Small intestine (tissue), 7 donors: ENCODE data around the gene TMEM171. TPM values are rescaled to one million over a fixed set of nuclear protein-coding genes. Genes with fewer than 3 reads are reported as not detected.

Source experiments
- DNase-seq, 2 donors: peaks; one replicate each; pipeline versions ENCODE4 v3.0.0 to v3.0.0-alpha.2; 2013
- FAIRE-seq: peaks from 2 replicates; lab custom pipeline; 2012; peaks lifted over from hg19 to GRCh38; lab: Jason Lieb, UNC
- H3K27ac ChIP-seq, 3 donors: one replicate each; pipeline ENCODE4 v1.5.1; 2013; ENCODE audit warnings: low read length in 2 of 3, mild to moderate bottlenecking in 2 of 3, control low read depth in 1 of 3, inconsistent platforms in 1 of 3, low read depth in 1 of 3, moderate library complexity in 1 of 3
- H3K27me3 ChIP-seq, 3 donors: one replicate each; pipeline ENCODE4 v1.6.1; 2013; ENCODE audit warnings: low read length in 3 of 3, inconsistent platforms in 1 of 3; ENCODE audit not compliant: control insufficient read depth in 3 of 3, insufficient read depth in 3 of 3
- H3K36me3 ChIP-seq, 3 donors: one replicate each; pipeline ENCODE4 v1.6.1; 2013; ENCODE audit warnings: low read length in 3 of 3, inconsistent platforms in 1 of 3, low read depth in 1 of 3, mild to moderate bottlenecking in 1 of 3, moderate library complexity in 1 of 3; ENCODE audit not compliant: control insufficient read depth in 3 of 3, insufficient read depth in 2 of 3
- H3K4me1 ChIP-seq, 3 donors: one replicate each; pipeline ENCODE4 v1.6.1; 2013; ENCODE audit warnings: low read length in 2 of 3, inconsistent platforms in 1 of 3, low read depth in 1 of 3, mild to moderate bottlenecking in 1 of 3, moderate library complexity in 1 of 3; ENCODE audit not compliant: control insufficient read depth in 3 of 3, insufficient read depth in 2 of 3
- H3K4me3 ChIP-seq, 3 donors: one replicate each; pipeline ENCODE4 v1.5.1; 2013; ENCODE audit warnings: low read length in 3 of 3, control low read depth in 1 of 3, inconsistent platforms in 1 of 3, low read depth in 1 of 3, mild to moderate bottlenecking in 1 of 3, moderate library complexity in 1 of 3
- H3K9me3 ChIP-seq, 2 donors: one replicate each; pipeline ENCODE4 v1.6.1; 2013; ENCODE audit warnings: low read depth in 1 of 2, low read length in 1 of 2; ENCODE audit not compliant: control insufficient read depth in 2 of 2, insufficient read depth in 1 of 2
- WGBS, 3 donors: extraction: QIAGEN DNeasy Blood & Tissue Kit; methylation state at CpG; one replicate each; pipeline ENCODE4 v1.1.7; 2013; 5-methylcytosine and 5-hydroxymethylcytosine counted together
- polyA plus RNA-seq, 4 donors: library from polyadenylated mRNA; stranded (reverse) in 3 of 4; unstranded in 1 of 4; fragments of 200-250 nt in 3 of 4; fragments of 120-200 nt in 1 of 4; gene quantifications; one replicate each; pipeline versions ENCODE4 v1.2.1 to v1.2.3, GENCODE V29; 2013
- donor health status: healthy with polysubstance abuse.
- donor health status: control.
- donor health status: control.
- donor health status: Bipolar disorder and iron deficiency.
- donor health status: healthy.

The TMEM171 gene
- polyA plus RNA-seq, 4 donors, result 5.1 to 38.1 (median 15.2) TPM

DNA sequence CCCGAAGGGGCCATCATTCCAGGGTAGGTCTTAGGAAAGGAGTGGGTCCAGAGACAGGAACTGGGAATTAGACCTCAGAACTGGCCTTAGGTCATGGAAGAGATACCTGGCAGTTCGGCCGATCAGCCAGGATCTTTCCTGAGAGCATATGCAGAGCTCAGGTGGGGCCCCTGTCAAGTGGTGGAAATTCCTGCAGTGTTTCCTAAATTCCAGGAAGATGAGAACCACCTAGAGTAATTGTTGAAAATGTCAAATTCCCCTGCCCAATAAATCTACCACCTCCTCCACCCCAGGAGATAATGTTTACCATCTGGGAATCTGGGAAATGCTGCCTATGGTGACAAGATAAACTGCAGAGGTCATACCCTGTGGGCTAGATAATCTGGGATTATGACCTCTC, 14.6 kb downstream of the TMEM171 start:
- Histone ChIP-seq H3K27me3 (no peaks in the 10 kb centered on the region), H3K36me3 (no peaks in the 10 kb centered on the region), H3K4me1 (peaks cover 5 to 51% (median 5%) of the 10 kb centered on the region in 3 donors), H3K9me3 (no peaks in the 10 kb centered on the region), H3K4me3 (no peak overlapping the region), H3K27ac (no peak overlapping the region)
- WGBS, 3 donors, result 90 to 96% (median 94%) methylated on average over 3 of the region's 3 CpGs
- DNase-seq (no peak), FAIRE-seq (no peak)

- Histone ChIP-seq H3K4me3 (no peak overlapping the region), H3K9me3 (no peaks in the 10 kb centered on the region), H3K4me1 (peaks cover 3 to 46% (median 5%) of the 10 kb centered on the region in 3 donors), H3K27me3 (no peaks in the 10 kb centered on the region), H3K27ac (no peak overlapping the region), H3K36me3 (no peaks in the 10 kb centered on the region)
- DNase-seq (peak in 1 of 2 donors; percentile 50), FAIRE-seq (no peak)
- 45 to 52% (median 49%) methylated on average over 6 of the region's 6 CpGs for WGBS, 3 donors
Measured at GRCh38 chr5:73135429-73136054, 15.2 kb downstream of the TMEM171 start.

- DNase-seq (no peak), FAIRE-seq (no peak)
- Histone ChIP-seq H3K36me3 (no peaks in the 10 kb centered on the region), H3K27me3 (no peaks in the 10 kb centered on the region), H3K4me3 (no peak overlapping the region), H3K9me3 (no peaks in the 10 kb centered on the region), H3K27ac (no peak overlapping the region), H3K4me1 (peaks cover 2 to 41% (median 5%) of the 10 kb centered on the region in 3 donors)
- 62 to 71% (median 63%) methylated on average over 15 of the region's 15 CpGs for WGBS, 3 donors
Measured at GRCh38 chr5:73136055-73136562, 15.7 kb downstream of the TMEM171 start.

DNA sequence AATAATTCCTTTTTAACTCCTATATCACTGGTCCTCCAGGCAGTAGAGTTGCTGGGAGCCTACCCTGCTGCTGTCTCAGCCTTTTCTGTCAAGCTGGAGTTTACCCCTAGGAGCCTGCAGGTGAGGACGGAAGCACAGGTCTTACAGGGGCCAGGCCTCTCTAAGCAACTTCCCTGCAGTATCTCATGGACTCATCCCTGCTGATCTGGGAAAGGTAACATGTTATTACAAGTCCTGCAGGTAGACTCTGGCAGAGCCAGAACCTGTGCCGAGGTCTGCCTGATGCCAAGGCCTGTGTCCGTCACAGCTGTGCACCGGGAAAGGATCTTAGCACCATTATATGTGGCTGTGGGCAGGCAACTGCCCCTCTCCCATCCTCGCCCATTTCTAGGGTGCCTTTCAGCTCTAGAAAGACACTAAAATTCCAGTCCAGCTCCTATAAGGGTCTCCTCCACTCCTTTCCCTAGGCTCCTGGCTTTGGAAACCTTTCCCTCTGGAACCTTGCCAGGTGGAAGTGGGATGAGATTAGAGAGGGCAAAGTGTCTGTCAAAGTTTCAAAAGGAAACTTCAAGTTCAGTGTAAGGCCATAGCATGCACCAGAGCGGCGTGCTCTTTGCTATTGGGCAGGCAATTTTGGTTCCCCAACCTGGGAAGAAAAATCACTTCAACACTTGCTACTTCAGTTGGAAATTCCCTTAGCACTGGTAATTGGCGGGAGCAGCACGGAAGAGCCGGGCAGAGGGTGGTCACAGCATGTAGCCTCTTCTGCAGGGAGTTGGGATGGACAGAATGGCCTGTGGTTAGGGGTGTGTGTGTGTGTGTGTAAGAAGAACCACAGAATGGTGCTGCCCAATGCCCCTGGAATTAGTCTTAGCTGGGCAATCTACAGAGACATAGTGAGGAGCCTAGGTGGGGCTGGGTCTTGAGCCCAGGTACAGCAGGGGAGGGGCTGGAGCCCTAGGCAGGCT, 17.5 kb downstream of the TMEM171 start:
- H3K27me3 ChIP-seq, result no peaks in the 10 kb centered on the region
- peak; percentile 77 to 93 for DNase-seq
- FAIRE-seq, result no peak
- H3K4me3 ChIP-seq, result no peak overlapping the region
- H3K4me1 ChIP-seq, result peaks cover 2 to 31% (median 3%) of the 10 kb centered on the region in 3 donors
- peak overlapping the region; percentile 46 to 63 (median 54) for H3K27ac ChIP-seq
- WGBS, 3 donors, result 23 to 67% (median 42%) methylated on average over 10 of the region's 10 CpGs
- no peaks in the 10 kb centered on the region for H3K9me3 ChIP-seq
- no peaks in the 10 kb centered on the region for H3K36me3 ChIP-seq

DNA sequence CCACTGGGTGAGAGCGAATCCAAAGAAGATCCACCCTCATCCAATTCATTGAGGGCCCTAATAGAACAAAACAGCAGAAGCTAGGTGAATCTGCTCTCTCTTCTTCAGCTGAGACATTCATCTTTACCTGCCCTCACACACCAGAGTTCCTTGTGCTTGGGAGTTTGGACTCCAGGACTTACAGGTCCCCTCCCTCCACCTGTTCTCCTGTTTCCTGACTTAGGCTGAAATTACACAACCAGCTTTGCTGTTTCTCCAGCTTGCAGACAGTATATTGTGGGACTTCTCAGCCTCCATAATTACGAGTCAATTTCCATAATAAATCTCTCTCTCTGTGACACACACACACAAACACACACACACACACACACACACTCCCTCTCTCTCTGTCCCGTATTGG, 19.1 kb downstream of the TMEM171 start:
- DNase-seq (peak; percentile 77 to 85), FAIRE-seq (no peak)
- no peaks in the 10 kb centered on the region for H3K9me3 ChIP-seq
- no peaks in the 10 kb centered on the region for H3K27me3 ChIP-seq
- WGBS, 3 donors, result 31 to 55% (median 38%) methylated on average over 3 of the region's 3 CpGs
- peak overlapping the region in 1 of 3 donors; percentile 19 for H3K27ac ChIP-seq
- no peaks in the 10 kb centered on the region for H3K36me3 ChIP-seq
- no peak overlapping the region for H3K4me3 ChIP-seq
- H3K4me1 ChIP-seq, result peaks cover 0 to 28% (median 3%) of the 10 kb centered on the region in 3 donors

GRCh38 chr5:73140801-73141200, 20.4 kb downstream of the TMEM171 start:
- WGBS, 3 donors, result 86 to 96% (median 96%) methylated on average over 1 of the region's 1 CpG
- FAIRE-seq, result no peak
- no peaks in the 10 kb centered on the region for H3K36me3 ChIP-seq

GRCh38 chr5:73142035-73142434, 21.7 kb downstream of the TMEM171 start:
- 76 to 83% (median 79%) methylated on average over 8 of the region's 8 CpGs for WGBS, 3 donors
- FAIRE-seq, result no peak
- no peaks in the 10 kb centered on the region for H3K27me3 ChIP-seq
- no peaks in the 10 kb centered on the region for H3K36me3 ChIP-seq
- DNase-seq, result no peak
- H3K9me3 ChIP-seq, result no peaks in the 10 kb centered on the region
- H3K4me3 ChIP-seq, result no peak overlapping the region
- peaks cover 0 to 17% (median 2%) of the 10 kb centered on the region in 3 donors for H3K4me1 ChIP-seq
- H3K27ac ChIP-seq, result no peak overlapping the region

More at GRCh38 chr5:73140801-73141200, 20.4 kb downstream of the TMEM171 start:
- no peak overlapping the region for H3K4me3 ChIP-seq
- H3K27ac ChIP-seq, result no peak overlapping the region
- H3K9me3 ChIP-seq, result no peaks in the 10 kb centered on the region
- peaks cover 0 to 24% (median 3%) of the 10 kb centered on the region in 3 donors for H3K4me1 ChIP-seq
- DNase-seq, result no peak
- no peaks in the 10 kb centered on the region for H3K27me3 ChIP-seq

DNA sequence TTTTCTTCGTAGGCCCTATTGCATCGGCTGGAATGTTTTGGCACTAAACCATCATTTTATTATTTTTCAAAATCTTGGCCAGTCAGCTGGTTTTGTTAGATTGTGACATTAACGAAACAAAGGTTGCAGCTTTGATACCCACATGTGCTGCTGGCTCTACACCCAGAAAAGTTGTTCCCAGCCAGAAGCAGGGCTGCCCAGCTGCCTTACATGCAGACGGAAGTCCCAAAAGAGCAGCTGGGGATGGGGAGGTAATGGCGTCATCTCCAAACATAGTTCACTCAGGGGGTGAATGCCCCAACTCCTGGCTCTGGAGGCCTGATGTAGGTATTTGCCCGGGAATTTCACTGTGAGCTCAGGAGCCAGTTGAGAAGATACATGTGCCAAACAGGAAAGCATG, 23.3 kb downstream of the TMEM171 start:
- H3K4me3 ChIP-seq, result no peak overlapping the region
- FAIRE-seq (no peak), DNase-seq (no peak)
- WGBS, 3 donors, result 62 to 74% (median 65%) methylated on average over 6 of the region's 6 CpGs
- peaks cover 0 to 3% (median 0%) of the 10 kb centered on the region in 3 donors for H3K4me1 ChIP-seq
- H3K27ac ChIP-seq, result no peak overlapping the region
- H3K27me3 ChIP-seq, result no peaks in the 10 kb centered on the region
- H3K36me3 ChIP-seq, result no peaks in the 10 kb centered on the region
- H3K9me3 ChIP-seq, result no peaks in the 10 kb centered on the region
